ENCODE measurements around the gene MGST2. TPM values are rescaled to one million over a fixed set of nuclear protein-coding genes. Genes with fewer than 3 reads are reported as not detected.

The MGST2 gene
- total and polyA plus RNA-seq, 10 of the 15 experiments (the other 5 are each of a cell fraction or from before 2014, with no cell fraction given), result 19.0 to 50.1 (median 30.6) TPM

DNA sequence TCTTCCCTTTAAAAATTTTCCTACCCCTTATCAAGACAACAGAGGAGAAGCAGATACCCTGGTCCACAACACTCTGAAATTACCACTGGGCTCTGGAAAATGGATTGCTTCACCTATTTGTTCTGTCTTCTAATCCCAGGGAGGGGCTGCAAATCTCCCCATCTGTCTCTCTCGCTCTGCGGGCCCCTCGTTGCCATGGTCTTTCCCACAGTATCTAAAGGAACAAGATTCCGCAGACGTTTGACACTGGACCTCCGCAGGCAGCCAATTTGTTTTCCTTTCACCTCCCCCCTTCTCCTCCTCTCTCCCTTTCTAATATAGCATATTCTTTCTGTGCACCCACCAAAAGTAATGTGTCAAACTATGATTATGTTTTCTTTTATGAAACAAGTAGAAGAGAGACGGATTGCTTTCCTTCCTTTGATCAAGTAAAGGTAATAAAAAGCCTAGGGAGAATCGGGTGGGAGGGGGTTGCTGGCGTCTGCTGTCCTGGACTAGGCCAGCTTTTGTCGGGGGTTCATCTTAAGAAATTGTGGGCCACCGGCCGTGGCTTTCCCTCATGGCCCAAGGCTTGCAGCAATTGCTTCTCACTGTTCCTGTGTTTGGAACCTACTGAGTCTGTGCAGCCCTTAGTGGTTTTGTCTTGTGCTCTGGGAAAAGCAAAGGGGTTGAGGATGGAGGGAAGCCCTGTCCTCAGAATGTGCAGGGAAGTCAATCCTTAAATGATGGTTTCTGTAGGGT lies 81.0 kb downstream of the MGST2 start:
- no peaks in the 10 kb centered on the region for H3K9me3 ChIP-seq (replicated peaks; ENCODE audit: control insufficient read depth, insufficient read depth, low read length)
- ChIA-PET RAD21 (ENCODE audit: unreplicated experiment) (no interaction called here), SMC1A (ENCODE audit: uncharacterized antibody, unreplicated experiment) (no interaction called here), POLR2A (no interaction called here), CTCF (interaction anchor here (0.6 kb wide), 1 partner anchor 90 kb away, joined by 3 read pairs; no protein-coding TSS in a partner anchor)
- intact Hi-C loops (cut with micrococcal nuclease; ENCODE audit: unreplicated experiment), result no loop called here
- FAIRE-seq (no peak), ATAC-seq (no peak), DNase-seq (ENCODE audit: low read depth, low spot score) (no peak)
- no peak overlapping the region for H3K9ac ChIP-seq (ENCODE audit: control insufficient read depth, insufficient read depth, low read length)
- in situ Hi-C loops (cut with MboI), result no loop called here
- H3K36me3 ChIP-seq (ENCODE audit: control insufficient read depth in 2 of 2, insufficient read depth in 2 of 2, low read length in 1 of 2), result no peaks in the 10 kb centered on the region
- 31% methylated on average over 12 of the region's 12 CpGs for WGBS (ENCODE audit: insufficient coverage, insufficient replicate concordance, low lambda C conversion rate, missing lambda C conversion rate)
- no peak overlapping the region for H3K27ac ChIP-seq (ENCODE audit: control insufficient read depth, insufficient read depth)
- H3K4me1 ChIP-seq (ENCODE audit: control insufficient read depth, insufficient read depth, low read length), result no peaks in the 10 kb centered on the region
- H4K20me1 ChIP-seq (ENCODE audit: control insufficient read depth, insufficient read depth), result no peaks in the 10 kb centered on the region
- TF ChIP-seq KDM1A (IDR thresholded peaks at IDR 0.05; ENCODE audit: borderline replicate concordance), result no peak
- TF ChIP-seq NFYB (IDR thresholded peaks at IDR 0.05; ENCODE audit: insufficient read depth, low read depth, low read length), result no peak
- no peak for TF ChIP-seq SMAD1 (IDR thresholded peaks at IDR 0.05; ENCODE audit: low read depth, partially characterized antibody)
- TF ChIP-seq ASH2L (IDR thresholded peaks at IDR 0.05; ENCODE audit: borderline replicate concordance, low read depth), result no peak
- TF ChIP-seq, protein P1, sequence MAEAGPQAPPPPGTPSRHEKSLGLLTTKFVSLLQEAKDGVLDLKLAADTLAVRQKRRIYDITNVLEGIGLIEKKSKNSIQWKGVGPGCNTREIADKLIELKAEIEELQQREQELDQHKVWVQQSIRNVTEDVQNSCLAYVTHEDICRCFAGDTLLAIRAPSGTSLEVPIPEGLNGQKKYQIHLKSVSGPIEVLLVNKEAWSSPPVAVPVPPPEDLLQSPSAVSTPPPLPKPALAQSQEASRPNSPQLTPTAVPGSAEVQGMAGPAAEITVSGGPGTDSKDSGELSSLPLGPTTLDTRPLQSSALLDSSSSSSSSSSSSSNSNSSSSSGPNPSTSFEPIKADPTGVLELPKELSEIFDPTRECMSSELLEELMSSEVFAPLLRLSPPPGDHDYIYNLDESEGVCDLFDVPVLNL (IDR thresholded peaks at IDR 0.05; ENCODE audit: low read depth, low read length), result no peak
- TF ChIP-seq SUZ12 (IDR thresholded peaks at IDR 0.05; ENCODE audit: unreplicated experiment), result no peak
- TF ChIP-seq, protein P2, sequence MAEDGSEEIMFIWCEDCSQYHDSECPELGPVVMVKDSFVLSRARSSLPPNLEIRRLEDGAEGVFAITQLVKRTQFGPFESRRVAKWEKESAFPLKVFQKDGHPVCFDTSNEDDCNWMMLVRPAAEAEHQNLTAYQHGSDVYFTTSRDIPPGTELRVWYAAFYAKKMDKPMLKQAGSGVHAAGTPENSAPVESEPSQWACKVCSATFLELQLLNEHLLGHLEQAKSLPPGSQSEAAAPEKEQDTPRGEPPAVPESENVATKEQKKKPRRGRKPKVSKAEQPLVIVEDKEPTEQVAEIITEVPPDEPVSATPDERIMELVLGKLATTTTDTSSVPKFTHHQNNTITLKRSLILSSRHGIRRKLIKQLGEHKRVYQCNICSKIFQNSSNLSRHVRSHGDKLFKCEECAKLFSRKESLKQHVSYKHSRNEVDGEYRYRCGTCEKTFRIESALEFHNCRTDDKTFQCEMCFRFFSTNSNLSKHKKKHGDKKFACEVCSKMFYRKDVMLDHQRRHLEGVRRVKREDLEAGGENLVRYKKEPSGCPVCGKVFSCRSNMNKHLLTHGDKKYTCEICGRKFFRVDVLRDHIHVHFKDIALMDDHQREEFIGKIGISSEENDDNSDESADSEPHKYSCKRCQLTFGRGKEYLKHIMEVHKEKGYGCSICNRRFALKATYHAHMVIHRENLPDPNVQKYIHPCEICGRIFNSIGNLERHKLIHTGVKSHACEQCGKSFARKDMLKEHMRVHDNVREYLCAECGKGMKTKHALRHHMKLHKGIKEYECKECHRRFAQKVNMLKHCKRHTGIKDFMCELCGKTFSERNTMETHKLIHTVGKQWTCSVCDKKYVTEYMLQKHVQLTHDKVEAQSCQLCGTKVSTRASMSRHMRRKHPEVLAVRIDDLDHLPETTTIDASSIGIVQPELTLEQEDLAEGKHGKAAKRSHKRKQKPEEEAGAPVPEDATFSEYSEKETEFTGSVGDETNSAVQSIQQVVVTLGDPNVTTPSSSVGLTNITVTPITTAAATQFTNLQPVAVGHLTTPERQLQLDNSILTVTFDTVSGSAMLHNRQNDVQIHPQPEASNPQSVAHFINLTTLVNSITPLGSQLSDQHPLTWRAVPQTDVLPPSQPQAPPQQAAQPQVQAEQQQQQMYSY (CRISPR knock-in tag; IDR thresholded peaks at IDR 0.05), result no peak
- TF ChIP-seq ELK1 (IDR thresholded peaks at IDR 0.05; ENCODE audit: low read depth, low read length), result no peak
- TF ChIP-seq IRF5 (IDR thresholded peaks at IDR 0.05; ENCODE audit: borderline replicate concordance), result no peak
- no peak for TF ChIP-seq EED (IDR thresholded peaks at IDR 0.05; ENCODE audit: low read depth)
- TF ChIP-seq KLF5 (IDR thresholded peaks at IDR 0.05; ENCODE audit: partially characterized antibody), result no peak
- no peak for TF ChIP-seq DPF2 (IDR thresholded peaks at IDR 0.05)
- no peak for TF ChIP-seq HDGF (IDR thresholded peaks at IDR 0.05)
- no peak for TF ChIP-seq ZNF622 (IDR thresholded peaks at IDR 0.05)
- no peak for TF ChIP-seq BHLHE40 (IDR thresholded peaks at IDR 0.05; ENCODE audit: borderline replicate concordance in 1 of 2, low read depth in 2 of 2, low read length in 1 of 2)
- H3K4me3 ChIP-seq, result no peak overlapping the region
- H3K4me2 ChIP-seq (ENCODE audit: control insufficient read depth, insufficient read depth), result no peak overlapping the region
- H3K79me2 ChIP-seq (ENCODE audit: control insufficient read depth, insufficient read depth, low read length), result no peaks in the 10 kb centered on the region
- BruUV-seq (replicated peaks), result no TSS peak
- no peak overlapping the region for H2AFZ ChIP-seq (ENCODE audit: control insufficient read depth, low read depth, low read length)
- peaks cover 0 to 2% of the 10 kb centered on the region in 2 experiments; a peak in 2 of 4 replicates for H3K27me3 ChIP-seq (replicated peaks in 1 of 2; ENCODE audit: control insufficient read depth in 2 of 2, insufficient read depth in 2 of 2, low read length in 1 of 2)
